Stimulated activated naive CD8-positive, alpha-beta T cell treated with anti-CD3 and anti-CD28 coated beads, Interleukin-15, amount 100 ng/mL, for 72 hours (primary cell): ENCODE measurements around the gene SLC12A8.

Experiments
- ATAC-seq: fragments of 150-1000 bp; cut with Tn5 transposase; 2 replicates; pipeline ENCODE4 v1.10.0; 2021; ENCODE audit warnings: mild to moderate bottlenecking, moderate library complexity
- DNase-seq, 2 donors: peaks; one replicate each; pipeline ENCODE4 v3.0.0; 2021 to 2022
- H3K27ac Mint-ChIP-seq, 2 donors: one replicate each; pipeline ENCODE4 v1.8.0; 2022; ENCODE audit warnings: mild to moderate bottlenecking in 2 of 2, mixed read lengths in 2 of 2, moderate library complexity in 2 of 2
- H3K27me3 Mint-ChIP-seq: one replicate; pipeline ENCODE4 v1.8.0; 2022; ENCODE audit warnings: mixed read lengths
- H3K4me1 Mint-ChIP-seq: one replicate; pipeline ENCODE4 v1.8.0; 2022; ENCODE audit warnings: mild to moderate bottlenecking, mixed read lengths
- H3K4me3 Mint-ChIP-seq, 2 donors: one replicate each; pipeline ENCODE4 v1.8.0; 2022; ENCODE audit warnings: mild to moderate bottlenecking in 2 of 2, mixed read lengths in 2 of 2, moderate library complexity in 1 of 2
- H3K9me3 Mint-ChIP-seq, 2 donors: one replicate each; pipeline ENCODE4 v1.8.0; 2022; ENCODE audit warnings: mixed read lengths in 2 of 2

The SLC12A8 gene, protein sequence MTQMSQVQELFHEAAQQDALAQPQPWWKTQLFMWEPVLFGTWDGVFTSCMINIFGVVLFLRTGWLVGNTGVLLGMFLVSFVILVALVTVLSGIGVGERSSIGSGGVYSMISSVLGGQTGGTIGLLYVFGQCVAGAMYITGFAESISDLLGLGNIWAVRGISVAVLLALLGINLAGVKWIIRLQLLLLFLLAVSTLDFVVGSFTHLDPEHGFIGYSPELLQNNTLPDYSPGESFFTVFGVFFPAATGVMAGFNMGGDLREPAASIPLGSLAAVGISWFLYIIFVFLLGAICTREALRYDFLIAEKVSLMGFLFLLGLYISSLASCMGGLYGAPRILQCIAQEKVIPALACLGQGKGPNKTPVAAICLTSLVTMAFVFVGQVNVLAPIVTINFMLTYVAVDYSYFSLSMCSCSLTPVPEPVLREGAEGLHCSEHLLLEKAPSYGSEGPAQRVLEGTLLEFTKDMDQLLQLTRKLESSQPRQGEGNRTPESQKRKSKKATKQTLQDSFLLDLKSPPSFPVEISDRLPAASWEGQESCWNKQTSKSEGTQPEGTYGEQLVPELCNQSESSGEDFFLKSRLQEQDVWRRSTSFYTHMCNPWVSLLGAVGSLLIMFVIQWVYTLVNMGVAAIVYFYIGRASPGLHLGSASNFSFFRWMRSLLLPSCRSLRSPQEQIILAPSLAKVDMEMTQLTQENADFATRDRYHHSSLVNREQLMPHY

DNA sequence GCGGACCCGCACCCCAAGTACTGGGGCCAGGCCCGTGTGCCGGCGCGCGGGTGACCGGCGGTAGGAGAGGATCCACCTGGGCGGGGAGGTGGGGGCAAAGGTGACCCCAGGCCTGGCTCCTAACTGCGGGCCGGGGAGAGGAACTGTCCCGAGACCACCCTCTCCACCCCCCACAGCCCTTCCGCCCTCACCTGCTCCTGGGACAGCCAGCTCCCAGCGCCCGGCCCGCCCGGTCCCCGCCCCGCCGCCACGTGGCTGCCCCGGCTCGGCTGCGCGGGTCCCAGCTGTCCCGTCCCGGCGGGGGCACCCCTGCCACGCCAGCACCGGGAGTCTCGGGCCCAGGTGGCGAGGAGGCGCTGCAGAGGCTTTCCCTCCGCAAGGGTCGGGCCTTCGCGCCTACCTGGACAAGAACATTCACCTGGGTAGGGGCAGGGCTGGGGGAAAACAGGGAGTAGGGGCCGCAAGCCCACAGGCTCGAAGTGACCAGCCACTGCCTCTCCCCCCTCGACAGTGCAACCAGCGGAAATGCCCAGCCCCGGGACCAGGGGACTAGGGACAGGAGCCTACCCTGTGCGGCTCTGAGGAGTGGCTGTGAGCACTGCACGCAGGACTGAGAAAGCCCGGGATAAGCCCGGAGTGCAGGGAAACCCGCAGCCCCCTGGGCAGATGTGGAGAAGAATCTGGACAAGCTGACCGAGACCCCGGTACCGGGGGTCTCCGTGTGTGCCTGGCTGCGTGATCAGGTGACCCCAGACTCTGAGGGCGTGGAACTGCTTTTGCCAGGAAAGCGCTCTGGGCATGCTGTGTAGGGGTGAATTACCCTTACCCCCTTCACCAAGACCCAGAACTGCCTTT lies at the start of gene SLC12A8:
TSS of gene SLC12A8 (minus strand) at position 240 of the 855 bp plus-strand sequence. CDS start 1,399 bp downstream, outside the sequence.
- DNase-seq (no peak), ATAC-seq (peak; percentile 55)
- Mint-ChIP-seq H3K4me1 (peaks cover 30% of the 10 kb centered on the region), H3K4me3 (peak within 1 kb of the TSS; percentile 44 to 62), H3K9me3 (no peaks in the 10 kb centered on the region), H3K27me3 (peaks cover 67% of the 10 kb centered on the region), H3K27ac (peak within 1 kb of the TSS in 1 of 2 donors; percentile 45)

DNA sequence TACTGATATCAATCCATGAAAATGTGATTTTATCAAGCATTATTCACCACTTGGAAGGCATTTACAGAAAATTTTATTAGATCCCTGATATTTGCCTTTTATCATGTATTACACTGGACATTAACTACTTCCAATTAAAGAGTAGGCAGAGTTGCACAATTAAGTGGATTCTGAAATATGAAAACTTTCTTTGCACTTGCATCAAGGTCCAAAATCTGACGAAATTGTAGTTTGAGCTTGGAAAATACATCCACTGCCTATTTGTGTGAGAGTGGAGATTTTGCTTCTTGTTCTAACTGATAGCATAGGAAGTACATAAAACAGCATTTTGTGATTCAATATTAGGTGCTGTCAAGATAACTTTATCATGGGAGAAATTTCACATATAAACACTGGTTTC lies 49.6 kb upstream of the SLC12A8 start:
- DNase-seq (no peak), ATAC-seq (no peak)
- Mint-ChIP-seq H3K27me3 (no peaks in the 10 kb centered on the region), H3K4me3 (no peak overlapping the region), H3K4me1 (peaks cover 17% of the 10 kb centered on the region), H3K9me3 (peaks cover 7 to 9% of the 10 kb centered on the region in 2 donors), H3K27ac (no peak overlapping the region)

DNA sequence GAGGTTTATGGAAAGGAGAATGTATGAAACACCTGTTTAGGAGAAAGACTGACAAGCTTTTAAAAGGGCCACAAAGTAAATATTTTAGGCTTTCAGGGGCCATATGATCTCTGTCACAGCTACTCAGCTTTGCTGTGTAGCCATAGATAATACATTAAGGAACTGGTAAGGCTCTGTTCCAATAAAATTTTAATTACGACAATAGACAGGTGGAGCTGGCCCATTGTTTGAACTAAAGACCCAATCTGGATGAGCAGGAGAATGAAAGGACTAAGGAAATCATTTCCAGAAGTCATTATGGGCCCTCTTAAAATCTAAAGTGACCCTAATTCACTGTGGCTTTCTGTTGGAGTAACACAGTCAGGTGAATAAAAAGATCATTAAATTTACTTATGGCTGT lies 48.5 kb upstream of the SLC12A8 start:
- no peak overlapping the region for H3K27ac Mint-ChIP-seq
- H3K27me3 Mint-ChIP-seq, result no peaks in the 10 kb centered on the region
- DNase-seq (no peak), ATAC-seq (no peak)
- H3K9me3 Mint-ChIP-seq, result peaks cover 7 to 15% of the 10 kb centered on the region in 2 donors
- no peak overlapping the region for H3K4me3 Mint-ChIP-seq
- peaks cover 6% of the 10 kb centered on the region for H3K4me1 Mint-ChIP-seq

DNA sequence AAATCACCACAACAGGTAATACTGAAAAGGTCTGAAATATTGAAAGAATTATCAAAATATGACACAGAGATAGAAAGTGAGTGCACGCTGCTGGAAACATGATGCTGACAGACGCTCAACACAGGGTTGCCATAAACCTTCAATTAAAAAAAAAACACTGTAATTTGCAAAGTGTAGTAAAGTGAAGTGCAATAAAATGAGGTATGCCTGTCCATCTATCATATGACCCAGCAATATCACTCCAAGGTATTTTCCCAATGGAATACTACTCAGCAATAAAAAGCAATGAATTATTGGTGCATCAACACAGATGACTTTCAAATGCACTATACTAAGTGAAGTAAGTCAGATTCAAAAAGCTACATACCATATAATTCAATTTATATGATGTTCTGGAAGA lies 47.6 kb upstream of the SLC12A8 start:
- ATAC-seq, result no peak
- DNase-seq, result no peak
- Mint-ChIP-seq H3K4me3 (no peak overlapping the region), H3K9me3 (peaks cover 7 to 15% of the 10 kb centered on the region in 2 donors), H3K27me3 (no peaks in the 10 kb centered on the region), H3K4me1 (peaks cover 6% of the 10 kb centered on the region), H3K27ac (no peak overlapping the region)

DNA sequence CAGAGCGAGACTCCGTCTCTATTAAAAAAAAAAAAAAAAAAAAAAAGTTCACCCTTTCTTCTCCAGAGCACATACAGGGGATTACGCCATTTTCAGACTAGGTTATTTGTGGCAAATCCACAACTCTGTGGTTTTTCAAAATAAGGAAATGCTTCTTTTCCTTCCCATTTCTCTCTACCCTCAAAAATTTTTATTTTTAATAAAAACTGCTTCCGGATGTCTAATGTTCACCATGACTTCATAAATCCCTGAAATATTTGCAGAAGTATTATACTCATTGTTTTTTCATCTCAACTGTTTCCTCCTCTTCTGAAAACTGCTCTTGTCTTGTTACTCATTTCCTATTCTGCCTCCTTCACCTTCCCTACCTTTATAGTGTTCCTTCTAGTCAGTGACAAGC lies 45.0 kb upstream of the SLC12A8 start:
- Mint-ChIP-seq H3K27me3 (no peaks in the 10 kb centered on the region), H3K4me1 (peaks cover 12% of the 10 kb centered on the region), H3K9me3 (peaks cover 7 to 15% of the 10 kb centered on the region in 2 donors), H3K27ac (peak overlapping the region; percentile 64 to 80), H3K4me3 (no peak overlapping the region)
- DNase-seq (no peak), ATAC-seq (no peak)

DNA sequence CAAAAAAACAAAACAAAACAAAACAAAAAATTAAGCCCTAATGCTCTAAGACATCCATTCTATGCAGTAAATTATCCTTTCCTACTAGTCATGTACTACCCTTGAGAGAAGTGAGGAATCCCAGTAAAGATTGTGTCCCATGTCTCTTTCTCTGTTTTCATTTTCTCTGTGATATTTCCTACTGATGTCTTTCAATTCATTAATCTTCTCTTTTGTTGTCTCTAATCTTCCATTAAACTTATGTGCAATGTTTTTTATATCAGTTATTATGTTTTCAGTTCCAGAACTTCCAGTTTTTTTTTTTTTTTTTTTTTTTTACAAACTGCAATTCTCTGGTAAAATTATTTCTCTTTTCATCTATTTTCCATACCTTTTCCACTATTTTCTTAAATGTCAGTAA lies 44.1 kb upstream of the SLC12A8 start:
- Mint-ChIP-seq H3K4me1 (peaks cover 13% of the 10 kb centered on the region), H3K9me3 (peaks cover 7 to 15% of the 10 kb centered on the region in 2 donors), H3K27ac (no peak overlapping the region), H3K4me3 (no peak overlapping the region), H3K27me3 (no peaks in the 10 kb centered on the region)
- ATAC-seq, result no peak
- DNase-seq, result no peak

DNA sequence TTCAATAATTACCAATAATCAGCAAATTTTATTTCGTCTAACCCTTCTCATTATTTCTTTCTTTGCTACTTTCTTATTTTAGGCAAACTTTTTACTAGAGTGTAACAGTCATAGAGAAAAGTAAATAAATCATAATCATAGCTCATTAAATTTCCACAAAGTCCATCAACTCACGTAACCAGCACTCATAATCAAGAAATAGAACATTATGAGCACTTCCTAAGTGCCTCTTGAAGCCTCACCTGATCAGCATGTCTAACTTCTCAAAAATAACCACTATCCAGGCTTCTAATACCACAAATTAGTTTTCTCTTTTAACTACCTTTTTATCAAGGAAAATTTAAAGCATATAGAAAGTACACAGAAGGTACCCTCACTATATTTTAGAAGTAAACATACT lies 38.4 kb upstream of the SLC12A8 start:
- no peak overlapping the region for H3K4me3 Mint-ChIP-seq
- DNase-seq, result no peak
- H3K27ac Mint-ChIP-seq, result no peak overlapping the region
- peaks cover 7% of the 10 kb centered on the region for H3K4me1 Mint-ChIP-seq
- H3K9me3 Mint-ChIP-seq, result no peaks in the 10 kb centered on the region
- no peaks in the 10 kb centered on the region for H3K27me3 Mint-ChIP-seq
- no peak for ATAC-seq

DNA sequence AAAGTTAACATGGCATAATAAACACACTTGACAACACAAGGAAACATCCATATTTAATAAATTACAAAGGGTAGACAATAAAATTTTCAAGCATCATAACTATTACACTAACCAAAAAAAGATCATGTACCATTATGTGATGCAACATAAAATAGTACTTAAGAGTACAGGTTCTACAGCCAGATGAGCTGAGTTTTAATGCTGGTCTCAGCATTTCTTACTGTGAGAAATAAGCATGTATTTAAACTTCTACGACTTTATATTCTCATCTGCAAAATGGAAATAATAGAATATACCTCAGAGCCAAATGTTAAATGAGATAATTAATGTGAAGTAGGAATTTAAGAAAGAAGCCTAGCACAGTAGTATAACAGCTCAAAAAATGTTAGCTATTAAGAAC lies 33.7 kb upstream of the SLC12A8 start:
- H3K9me3 Mint-ChIP-seq, result peaks cover 0 to 8% of the 10 kb centered on the region in 2 donors
- no peak overlapping the region for H3K4me3 Mint-ChIP-seq
- DNase-seq (no peak), ATAC-seq (no peak)
- no peaks in the 10 kb centered on the region for H3K4me1 Mint-ChIP-seq
- no peak overlapping the region for H3K27ac Mint-ChIP-seq
- no peaks in the 10 kb centered on the region for H3K27me3 Mint-ChIP-seq

DNA sequence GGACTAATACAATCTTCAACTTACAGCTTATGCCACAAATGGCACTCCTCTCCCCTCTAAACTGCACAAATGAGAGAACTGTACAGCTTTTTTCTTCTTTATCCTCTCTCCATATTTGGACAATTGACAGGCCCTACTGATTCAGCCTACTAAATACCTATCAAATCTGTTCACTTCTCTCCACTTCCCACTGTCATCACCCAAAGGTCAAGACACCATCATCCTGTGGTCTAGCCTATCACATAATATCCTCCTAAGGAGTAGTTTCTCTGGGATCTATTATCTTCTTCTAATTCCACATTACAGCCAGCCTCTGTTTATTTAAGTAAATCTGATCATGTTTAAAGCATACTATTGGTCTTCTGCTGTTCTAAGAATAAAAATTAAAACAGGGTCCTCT lies 33.0 kb upstream of the SLC12A8 start:
- no peaks in the 10 kb centered on the region for H3K27me3 Mint-ChIP-seq
- peaks cover 0 to 8% of the 10 kb centered on the region in 2 donors for H3K9me3 Mint-ChIP-seq
- DNase-seq (no peak), ATAC-seq (no peak)
- H3K4me3 Mint-ChIP-seq, result no peak overlapping the region
- H3K4me1 Mint-ChIP-seq, result no peaks in the 10 kb centered on the region
- H3K27ac Mint-ChIP-seq, result peak overlapping the region in 1 of 2 donors; percentile 70

DNA sequence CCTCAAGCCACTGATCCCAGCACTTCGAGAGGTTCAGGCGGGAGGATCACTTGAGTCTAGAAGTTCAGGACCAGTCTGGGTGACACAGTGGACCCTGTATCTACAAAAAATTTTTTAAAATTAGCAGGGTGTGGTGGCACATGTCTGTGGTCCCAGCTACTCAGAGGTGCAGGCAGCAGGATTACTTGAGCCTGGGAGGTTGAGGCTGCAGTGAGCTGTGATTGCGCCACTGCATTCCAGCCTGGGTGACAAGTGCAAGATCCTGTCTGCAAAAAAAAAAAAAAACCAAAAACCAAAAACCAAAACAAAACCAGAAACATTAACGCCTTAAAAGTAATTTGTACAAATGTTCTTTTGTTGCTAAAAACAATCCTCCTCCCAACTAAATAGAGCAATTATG lies 27.9 kb upstream of the SLC12A8 start:
- H3K9me3 Mint-ChIP-seq, result peaks cover 0 to 10% of the 10 kb centered on the region in 2 donors

DNA sequence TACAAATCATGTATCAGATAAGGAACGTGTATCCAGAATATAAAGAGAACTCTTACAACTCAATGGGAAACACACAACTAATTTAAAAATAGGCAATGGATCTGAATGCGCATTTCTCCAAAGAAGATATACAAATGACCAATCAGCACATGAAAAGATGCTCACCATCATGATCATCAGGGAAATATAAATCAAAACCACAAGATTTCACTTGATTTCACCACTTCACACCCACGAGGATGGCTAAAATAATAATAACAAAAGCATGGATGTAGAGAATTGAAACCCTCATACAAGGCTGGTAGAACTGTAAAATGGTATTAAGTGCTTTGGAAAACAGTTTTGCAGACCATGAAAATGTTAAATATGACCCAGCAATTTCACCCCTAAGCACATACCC lies 26.7 kb upstream of the SLC12A8 start:
- no peak for ATAC-seq
- no peaks in the 10 kb centered on the region for H3K27me3 Mint-ChIP-seq
- H3K4me3 Mint-ChIP-seq, result no peak overlapping the region
- H3K9me3 Mint-ChIP-seq, result peaks cover 0 to 6% of the 10 kb centered on the region in 2 donors
- DNase-seq, result no peak
- no peaks in the 10 kb centered on the region for H3K4me1 Mint-ChIP-seq
- no peak overlapping the region for H3K27ac Mint-ChIP-seq

More for the DNA sequence above, 27.9 kb upstream of the SLC12A8 start:
- no peaks in the 10 kb centered on the region for H3K4me1 Mint-ChIP-seq
- H3K27ac Mint-ChIP-seq, result no peak overlapping the region
- H3K27me3 Mint-ChIP-seq, result no peaks in the 10 kb centered on the region
- ATAC-seq (no peak), DNase-seq (no peak)
- H3K4me3 Mint-ChIP-seq, result no peak overlapping the region

DNA sequence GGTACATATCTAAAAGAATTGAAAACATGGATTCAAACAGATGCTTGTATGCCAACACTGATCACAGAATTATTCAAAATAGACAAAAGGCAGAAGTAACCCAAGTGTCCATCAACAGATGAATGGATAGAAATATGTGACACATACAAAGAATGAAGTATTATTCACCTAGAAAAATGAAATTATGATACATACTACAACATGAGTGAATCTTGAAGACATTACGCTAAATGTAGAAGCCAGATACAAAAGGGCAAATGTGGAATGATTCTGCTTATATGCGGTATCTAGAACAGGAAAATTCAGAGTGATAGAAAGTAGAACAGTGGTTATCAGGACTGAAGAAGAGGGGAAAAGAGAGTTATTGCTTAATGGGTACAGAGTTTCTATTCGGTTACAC lies 26.2 kb upstream of the SLC12A8 start:
- Mint-ChIP-seq H3K27ac (no peak overlapping the region), H3K9me3 (peaks cover 0 to 6% of the 10 kb centered on the region in 2 donors), H3K4me3 (no peak overlapping the region), H3K4me1 (no peaks in the 10 kb centered on the region), H3K27me3 (no peaks in the 10 kb centered on the region)
- ATAC-seq (no peak), DNase-seq (no peak)

DNA sequence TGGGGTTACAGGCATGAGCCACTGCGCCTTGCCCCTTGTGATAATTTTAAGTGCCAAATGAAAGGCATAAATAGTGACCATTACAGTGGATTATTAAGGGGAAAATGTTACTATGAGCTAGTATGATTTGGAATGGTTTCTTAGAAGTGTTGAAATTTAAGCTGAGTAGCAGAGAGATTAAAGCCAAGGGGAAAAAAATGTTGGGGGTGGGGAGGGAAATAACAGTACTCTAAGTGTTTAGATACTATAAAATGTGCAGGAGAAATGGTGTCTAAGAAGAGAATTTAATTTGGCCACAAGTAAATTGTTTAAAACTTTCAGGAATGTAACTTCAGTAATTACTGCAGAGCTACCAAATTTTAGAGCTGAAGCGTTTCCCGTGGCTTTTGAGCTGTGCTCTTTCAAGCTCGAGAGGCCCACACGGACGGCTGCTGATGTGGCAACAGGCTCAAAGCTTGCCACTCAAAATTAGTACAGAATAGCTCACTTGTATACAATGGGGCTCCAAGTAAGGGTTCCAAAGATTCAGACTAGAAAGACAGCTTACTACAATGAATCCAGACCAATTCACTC lies 23.9 kb upstream of the SLC12A8 start:
- H3K9me3 Mint-ChIP-seq, result peaks cover 0 to 6% of the 10 kb centered on the region in 2 donors
- ATAC-seq (no peak), DNase-seq (no peak)
- peaks cover 12% of the 10 kb centered on the region for H3K4me1 Mint-ChIP-seq
- no peak overlapping the region for H3K4me3 Mint-ChIP-seq
- H3K27ac Mint-ChIP-seq, result no peak overlapping the region
- no peaks in the 10 kb centered on the region for H3K27me3 Mint-ChIP-seq

DNA sequence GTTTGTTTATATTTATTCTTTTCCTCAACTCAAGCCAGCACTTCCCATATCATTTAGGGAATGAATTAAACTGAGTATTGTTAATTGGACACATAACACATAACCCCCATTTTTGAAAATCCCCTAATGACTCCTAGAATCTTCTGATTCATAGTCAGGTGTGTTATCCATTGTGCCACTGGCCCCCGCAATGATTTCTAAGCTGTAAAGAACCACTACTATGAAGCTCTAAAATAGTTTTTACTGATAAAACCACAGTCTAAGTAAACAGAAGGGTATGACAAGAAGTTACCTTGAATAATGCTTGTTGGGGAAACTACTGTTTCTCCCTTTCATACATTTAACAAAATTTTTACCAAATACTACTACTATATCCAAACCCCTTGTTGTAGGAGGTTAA lies 22.3 kb upstream of the SLC12A8 start:
- DNase-seq (no peak), ATAC-seq (no peak)
- Mint-ChIP-seq H3K4me3 (no peak overlapping the region), H3K4me1 (peaks cover 12% of the 10 kb centered on the region), H3K9me3 (peaks cover 0 to 6% of the 10 kb centered on the region in 2 donors), H3K27ac (no peak overlapping the region), H3K27me3 (no peaks in the 10 kb centered on the region)

DNA sequence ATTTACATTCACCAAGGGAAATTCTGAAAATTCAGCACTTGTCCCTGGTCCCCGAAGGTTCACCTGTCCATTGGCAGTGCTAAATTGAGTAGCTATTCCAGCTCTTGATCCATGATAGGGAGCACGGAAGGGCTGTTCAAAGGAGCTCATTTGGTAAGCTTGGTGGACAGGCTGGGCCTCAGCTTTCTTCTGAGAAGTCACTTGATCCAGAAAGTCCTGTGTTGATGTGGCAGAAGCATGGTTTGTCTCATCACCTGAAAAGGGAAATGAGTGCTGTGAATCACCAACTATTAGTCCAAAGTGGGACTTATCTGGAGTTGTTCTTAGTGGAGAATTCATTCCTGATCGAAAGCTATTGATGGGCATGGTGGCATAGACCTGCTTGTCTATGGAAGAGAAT lies 19.9 kb upstream of the SLC12A8 start:
- peaks cover 0 to 6% of the 10 kb centered on the region in 2 donors for H3K9me3 Mint-ChIP-seq
- no peak overlapping the region for H3K27ac Mint-ChIP-seq
- DNase-seq (no peak), ATAC-seq (no peak)
- no peak overlapping the region for H3K4me3 Mint-ChIP-seq
- H3K4me1 Mint-ChIP-seq, result peaks cover 12% of the 10 kb centered on the region
- no peaks in the 10 kb centered on the region for H3K27me3 Mint-ChIP-seq
